ENCODE results near the gene TNFSF12.

DNA sequence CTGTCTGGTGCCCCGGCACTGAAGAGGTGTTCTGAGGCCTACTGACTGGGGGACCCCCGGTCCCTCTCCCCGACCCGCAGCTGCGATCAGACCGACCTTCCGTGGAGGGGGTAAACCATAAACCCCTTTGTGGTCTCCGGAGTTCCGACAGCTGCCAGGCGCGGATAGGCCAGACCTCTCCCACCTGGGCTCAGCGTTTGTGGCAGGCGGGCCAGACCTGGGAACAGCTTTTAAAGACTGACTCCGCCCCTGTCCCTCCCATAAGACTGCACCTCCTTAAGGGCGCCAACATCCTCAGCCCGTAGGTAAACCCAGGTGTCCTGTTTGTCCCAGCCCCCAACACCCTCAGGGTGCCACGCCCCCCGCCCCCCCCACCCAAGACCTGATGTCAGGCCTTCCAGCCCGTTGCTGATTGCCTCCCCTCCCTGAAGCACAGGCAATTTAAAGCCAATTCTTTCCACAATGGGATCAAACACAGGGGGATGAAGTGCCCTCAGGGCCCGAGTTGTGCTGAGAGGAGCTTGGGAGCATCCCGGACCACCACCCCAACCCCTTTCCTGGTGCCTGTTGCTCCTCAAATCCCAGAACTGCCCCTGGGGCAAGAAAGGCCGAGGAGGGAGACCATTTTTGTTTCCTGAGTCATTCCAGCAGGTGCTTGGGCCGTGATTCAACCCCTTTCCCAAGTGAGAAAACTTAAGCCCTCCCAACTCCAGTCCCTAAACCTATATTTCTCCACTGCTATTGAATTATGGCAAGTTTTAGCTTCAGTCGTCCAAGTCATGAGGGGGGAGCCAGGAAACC, 41.2 kb downstream of the TNFSF12 start, which contains the start of gene SOX15:
- TF ChIP-seq CTCF (conservative IDR thresholded peaks at IDR 0.05; ENCODE audit: low read depth, low read length) (no peak), EZH2phosphoT487 (IDR thresholded peaks at IDR 0.05; ENCODE audit: borderline replicate concordance, low read length) (no peak)

Measured in PC-3 (cell line).